Keratinocyte (primary cell): ENCODE data around the gene TNIK. TPM values are rescaled to one million over a fixed set of nuclear protein-coding genes. Genes with fewer than 3 reads are reported as not detected.
A peak's percentile ranks its signal among the peaks of the same experiment; 100 is the strongest.

Experiments used
- DNase-seq: peaks from one replicate; pipeline ENCODE4 v3.0.0-alpha.2; 2011; ENCODE audit warnings: low read depth, missing footprints, low spot score
- FAIRE-seq: peaks from 2 replicates; lab custom pipeline; 2011; peaks lifted over from hg19 to GRCh38; lab: Jason Lieb, UNC
- H2AFZ ChIP-seq: 2 replicates; pipeline ENCODE4 v1.6.0; 2012; ENCODE audit warnings: low read length, control low read depth, inconsistent platforms; ENCODE audit not compliant: control insufficient read depth
- H3K27ac ChIP-seq: 2 replicates; pipeline ENCODE4 v1.5.1; 2011; ENCODE audit warnings: low read length; ENCODE audit not compliant: control insufficient read depth, insufficient read depth
- H3K27me3 ChIP-seq: 3 replicates; pipeline ENCODE4 v1.6.0; 2011; ENCODE audit warnings: low read length; ENCODE audit not compliant: control insufficient read depth, insufficient read depth; ENCODE audit errors: extremely low read depth
- H3K36me3 ChIP-seq, 2 experiments: 2 replicates in 1 of 2; 3 replicates in 1 of 2; pipeline ENCODE4 v1.5.1; 2011; ENCODE audit warnings: low read length in 2 of 2, mild to moderate bottlenecking in 1 of 2; ENCODE audit not compliant: control insufficient read depth in 2 of 2, insufficient read depth in 2 of 2; ENCODE audit errors: extremely low read depth in 1 of 2
- H3K4me1 ChIP-seq: 3 replicates; pipeline ENCODE4 v1.5.1; 2011; ENCODE audit warnings: low read length; ENCODE audit not compliant: control insufficient read depth, insufficient read depth; ENCODE audit errors: extremely low read depth
- H3K4me2 ChIP-seq: 3 replicates; pipeline ENCODE4 v1.6.0; 2011; ENCODE audit warnings: low read depth, low read length; ENCODE audit not compliant: control insufficient read depth, insufficient read depth; ENCODE audit errors: extremely low read depth
- H3K4me3 ChIP-seq, 3 experiments: fragments of 200-600 bp in 1 of 3; sonication (generic) in 1 of 3; 2 replicates in 2 of 3; 3 replicates in 1 of 3; pipeline ENCODE4 v1.5.1; 2011 to 2016; ENCODE audit warnings: low read length in 3 of 3, mild to moderate bottlenecking in 3 of 3, control low read depth in 2 of 3, inconsistent platforms in 1 of 3, low read depth in 1 of 3, mixed read lengths in 1 of 3, mixed run types in 1 of 3, moderate library complexity in 1 of 3; ENCODE audit not compliant: control insufficient read depth in 2 of 3, insufficient read depth in 2 of 3; ENCODE audit errors: extremely low read depth in 1 of 3
- H3K79me2 ChIP-seq: 2 replicates; pipeline ENCODE4 v1.6.0; 2012; ENCODE audit warnings: low read length; ENCODE audit not compliant: control insufficient read depth, insufficient read depth
- H3K9ac ChIP-seq: 3 replicates; pipeline ENCODE4 v1.6.0; 2011; ENCODE audit warnings: low read length; ENCODE audit not compliant: control insufficient read depth, insufficient read depth; ENCODE audit errors: extremely low read depth
- H3K9me1 ChIP-seq: 3 replicates; pipeline ENCODE4 v1.6.0; 2011; ENCODE audit warnings: low read length; ENCODE audit not compliant: control insufficient read depth, insufficient read depth; ENCODE audit errors: extremely low read depth
- H3K9me3 ChIP-seq: 2 replicates; pipeline ENCODE4 v1.5.1; 2012; ENCODE audit warnings: low read depth, low read length; ENCODE audit not compliant: control insufficient read depth
- H4K20me1 ChIP-seq: 3 replicates; pipeline ENCODE4 v1.6.0; 2011; ENCODE audit warnings: low read length; ENCODE audit not compliant: control insufficient read depth, insufficient read depth; ENCODE audit errors: extremely low read depth
- EZH2 ChIP-seq: IDR thresholded peaks from one replicate; pipeline ENCODE4 v1.6.1; 2012; ENCODE audit warnings: inconsistent platforms, mild to moderate bottlenecking, low read length, moderate library complexity
- dilution Hi-C: fragments of 300-500 bp; cut with MboI; formaldehyde crosslinking; loops from one replicate; pipeline ENCODE4 v1.7.0; 2020; ENCODE audit warnings: low sequenced_read_pairs; ENCODE audit not compliant: extremely low pct_ligation_motif_present
- polyA plus RNA-seq, 5 experiments: library from polyadenylated mRNA; depleted of rRNA in 3 of 5; stranded (reverse) in 3 of 5; stranded (forward) in 1 of 5; unstranded in 1 of 5; fragments of >200 nt; gene quantifications; 1 replicate in 1 of 5; 2 replicates in 3 of 5; 3 replicates in 1 of 5; pipeline versions ENCODE4 v1.2.1 to v1.2.3, GENCODE V29; 2011 to 2012; ENCODE audit warnings: missing spikeins in 2 of 5, low read depth in 1 of 5, low replicate concordance in 1 of 5
- TF ChIP-seq, protein P1 (sequence below), 3 experiments: IDR thresholded peaks in 1 of 3; conservative IDR thresholded peaks in 1 of 3; optimal IDR thresholded peaks in 1 of 3; 2 replicates in 2 of 3; 3 replicates in 1 of 3; pipeline versions ENCODE3 to v1.5.1; 2011; ENCODE audit warnings: low read length in 3 of 3, mild to moderate bottlenecking in 3 of 3, moderate library complexity in 2 of 3, control low read depth in 1 of 3, inconsistent platforms in 1 of 3; ENCODE audit not compliant: insufficient read depth in 2 of 3; ENCODE audit errors: extremely low read depth in 1 of 3

Gene TNIK
- polyA plus RNA-seq, 1 donor (not counting 4 experiments of a cell fraction or from before 2014, with no cell fraction given) = 4.4 TPM

DNA sequence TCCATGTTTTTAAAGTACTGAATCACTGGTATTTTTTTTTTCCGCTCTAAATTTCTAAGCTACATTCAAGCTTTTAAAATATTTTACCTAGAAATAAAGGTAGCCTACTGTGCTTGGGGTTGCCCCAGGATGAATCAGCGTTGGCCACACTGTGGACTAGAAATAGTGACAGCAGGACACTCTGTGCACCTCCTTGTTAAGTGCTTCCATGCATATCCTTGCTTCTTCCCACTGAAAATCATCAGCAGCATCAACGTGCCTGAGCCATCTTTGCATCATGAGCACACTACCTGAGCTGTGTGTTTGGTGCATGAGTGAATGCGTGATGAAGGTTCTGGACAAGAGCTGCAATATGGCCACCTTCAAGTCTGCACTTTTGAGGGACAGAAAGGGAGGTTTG, 291.7 kb downstream of the TNIK start:
- Histone ChIP-seq H3K9me3 (no peaks in the 10 kb centered on the region), H4K20me1 (no peaks in the 10 kb centered on the region), H3K4me3 (no peak overlapping the region), H3K79me2 (no peaks in the 10 kb centered on the region), H2AFZ (no peak overlapping the region), H3K4me1 (peaks cover 16% of the 10 kb centered on the region), H3K9me1 (no peaks in the 10 kb centered on the region), H3K36me3 (no peaks in the 10 kb centered on the region), H3K27ac (no peak overlapping the region), H3K9ac (no peak overlapping the region), H3K4me2 (no peak overlapping the region), H3K27me3 (no peaks in the 10 kb centered on the region)
- TF ChIP-seq, protein P1, sequence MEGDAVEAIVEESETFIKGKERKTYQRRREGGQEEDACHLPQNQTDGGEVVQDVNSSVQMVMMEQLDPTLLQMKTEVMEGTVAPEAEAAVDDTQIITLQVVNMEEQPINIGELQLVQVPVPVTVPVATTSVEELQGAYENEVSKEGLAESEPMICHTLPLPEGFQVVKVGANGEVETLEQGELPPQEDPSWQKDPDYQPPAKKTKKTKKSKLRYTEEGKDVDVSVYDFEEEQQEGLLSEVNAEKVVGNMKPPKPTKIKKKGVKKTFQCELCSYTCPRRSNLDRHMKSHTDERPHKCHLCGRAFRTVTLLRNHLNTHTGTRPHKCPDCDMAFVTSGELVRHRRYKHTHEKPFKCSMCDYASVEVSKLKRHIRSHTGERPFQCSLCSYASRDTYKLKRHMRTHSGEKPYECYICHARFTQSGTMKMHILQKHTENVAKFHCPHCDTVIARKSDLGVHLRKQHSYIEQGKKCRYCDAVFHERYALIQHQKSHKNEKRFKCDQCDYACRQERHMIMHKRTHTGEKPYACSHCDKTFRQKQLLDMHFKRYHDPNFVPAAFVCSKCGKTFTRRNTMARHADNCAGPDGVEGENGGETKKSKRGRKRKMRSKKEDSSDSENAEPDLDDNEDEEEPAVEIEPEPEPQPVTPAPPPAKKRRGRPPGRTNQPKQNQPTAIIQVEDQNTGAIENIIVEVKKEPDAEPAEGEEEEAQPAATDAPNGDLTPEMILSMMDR (optimal IDR thresholded peaks at IDR 0.05 in 1 of 3, IDR thresholded peaks at IDR 0.05 in 1 of 3, conservative IDR thresholded peaks at IDR 0.05 in 1 of 3; ENCODE audit: extremely low read depth in 1 of 3, insufficient read depth in 2 of 3, low read length in 3 of 3) = no peak
- no peak for TF ChIP-seq EZH2
- dilution Hi-C loops = no loop called here
- DNase-seq (no peak), FAIRE-seq (no peak)

GRCh38 chr3:171168086-171168485, 292.1 kb downstream of the TNIK start:
- H3K27me3 ChIP-seq = no peaks in the 10 kb centered on the region
- H3K9me3 ChIP-seq = no peaks in the 10 kb centered on the region
- no peaks in the 10 kb centered on the region for H3K36me3 ChIP-seq
- no peaks in the 10 kb centered on the region for H3K79me2 ChIP-seq
- H3K27ac ChIP-seq = no peak overlapping the region
- DNase-seq (no peak), FAIRE-seq (no peak)
- no peak for TF ChIP-seq EZH2
- TF ChIP-seq, protein P1 (optimal IDR thresholded peaks at IDR 0.05 in 1 of 3, IDR thresholded peaks at IDR 0.05 in 1 of 3, conservative IDR thresholded peaks at IDR 0.05 in 1 of 3; ENCODE audit: extremely low read depth in 1 of 3, insufficient read depth in 2 of 3, low read length in 3 of 3) = peak; percentile 49 to 70 (median 63)
- H3K9me1 ChIP-seq = no peaks in the 10 kb centered on the region
- H3K4me3 ChIP-seq = no peak overlapping the region
- H4K20me1 ChIP-seq = no peaks in the 10 kb centered on the region
- H3K9ac ChIP-seq = no peak overlapping the region
- peaks cover 16% of the 10 kb centered on the region for H3K4me1 ChIP-seq
- dilution Hi-C loops = no loop called here
- no peak overlapping the region for H3K4me2 ChIP-seq
- no peak overlapping the region for H2AFZ ChIP-seq
